ENCODE results near the gene MORN4.

The MORN4 gene

GRCh38 chr10:97623277-97623676 lies 10.0 kb downstream of the MORN4 start:
- POLR2A ChIA-PET, result no interaction called here
- Histone ChIP-seq H3K36me3 (ENCODE audit: control insufficient read depth in 2 of 2, insufficient read depth in 1 of 2, low read length in 2 of 2) (peaks cover 0 to 3% of the 10 kb centered on the region in 2 experiments; a peak in 2 of 3 replicates), H3K27ac (ENCODE audit: extremely low read depth, low read depth, low read length) (no peak overlapping the region), H3K9me3 (ENCODE audit: control insufficient read depth, insufficient read depth, low read depth, low read length) (no peaks in the 10 kb centered on the region), H3K4me1 (ENCODE audit: control insufficient read depth, insufficient read depth, low read length) (no peaks in the 10 kb centered on the region), H3K4me3 (ENCODE audit: low read depth, low read length) (no peak overlapping the region)
- TF ChIP-seq SP3 (tag by site-specific recombination; IDR thresholded peaks at IDR 0.05), result no peak
- no peak for TF ChIP-seq ZNF16 (tag by site-specific recombination; IDR thresholded peaks at IDR 0.05; ENCODE audit: low read depth)
- no peak for TF ChIP-seq OVOL3 (tag by site-specific recombination; IDR thresholded peaks at IDR 0.05)
- no peak for TF ChIP-seq ZNF133 (tag by site-specific recombination; IDR thresholded peaks at IDR 0.05)
- no peak for TF ChIP-seq ZNF768 (tag by site-specific recombination; IDR thresholded peaks at IDR 0.05)
- TF ChIP-seq ZNF394 (tag by site-specific recombination; IDR thresholded peaks at IDR 0.05; ENCODE audit: borderline replicate concordance), result no peak
- no peak for TF ChIP-seq ZNF692 (tag by site-specific recombination; IDR thresholded peaks at IDR 0.05)
- TF ChIP-seq ZNF302 (tag by site-specific recombination; IDR thresholded peaks at IDR 0.05; ENCODE audit: low read depth), result no peak
- TF ChIP-seq CTCF (tag by site-specific recombination; IDR thresholded peaks at IDR 0.05), result no peak
- no peak for TF ChIP-seq SP7 (tag by site-specific recombination; IDR thresholded peaks at IDR 0.05)
- no peak for TF ChIP-seq HIC1 (tag by site-specific recombination; IDR thresholded peaks at IDR 0.05)
- TF ChIP-seq PBX3 (CRISPR knock-in tag; IDR thresholded peaks at IDR 0.05), result no peak
- TF ChIP-seq MYNN (tag by site-specific recombination; IDR thresholded peaks at IDR 0.05; ENCODE audit: borderline replicate concordance), result no peak
- no peak for TF ChIP-seq EGR2 (tag by site-specific recombination; IDR thresholded peaks at IDR 0.05; ENCODE audit: low read depth)
- TF ChIP-seq ZNF473 (tag by site-specific recombination; IDR thresholded peaks at IDR 0.05), result no peak
- TF ChIP-seq RBAK (tag by site-specific recombination; IDR thresholded peaks at IDR 0.05), result no peak
- TF ChIP-seq ZFP3 (tag by site-specific recombination; IDR thresholded peaks at IDR 0.05; ENCODE audit: low read depth), result no peak
- CTCF ChIA-PET, result interaction anchor here (0.9 to 1.1 kb wide), 4 partner anchors 10 to 86 kb away, joined by 3 to 4 read pairs (median 3); no protein-coding TSS in a partner anchor

GRCh38 chr10:97618733-97619132 lies 14.6 kb downstream of the MORN4 start:
- POLR2A ChIA-PET, result interaction anchor here (0.9 kb wide), 1 partner anchor 23 kb away, joined by 4 read pairs; no protein-coding TSS in a partner anchor
- H3K36me3 ChIP-seq (ENCODE audit: control insufficient read depth in 2 of 2, insufficient read depth in 1 of 2, low read length in 2 of 2), result peaks cover 0 to 10% of the 10 kb centered on the region in 2 experiments; a peak in 2 of 3 replicates
- H3K9me3 ChIP-seq (ENCODE audit: control insufficient read depth, insufficient read depth, low read depth, low read length), result no peaks in the 10 kb centered on the region
- no peak overlapping the region for H3K27ac ChIP-seq (ENCODE audit: extremely low read depth, low read depth, low read length)
- CTCF ChIA-PET, result interaction anchor here (8.1 kb wide), 1 partner anchor 46 kb away, joined by 78 read pairs; the partner anchor contains the start of gene ANKRD2
- H3K4me3 ChIP-seq (ENCODE audit: low read depth, low read length), result no peak overlapping the region
- H3K4me1 ChIP-seq (ENCODE audit: control insufficient read depth, insufficient read depth, low read length), result no peaks in the 10 kb centered on the region
- TF ChIP-seq ZIC2 (tag by site-specific recombination; IDR thresholded peaks at IDR 0.05) (no peak), ZNF37A (tag by site-specific recombination; IDR thresholded peaks at IDR 0.05) (no peak), ZNF747 (tag by site-specific recombination; IDR thresholded peaks at IDR 0.05) (no peak), GFI1B (tag by site-specific recombination; IDR thresholded peaks at IDR 0.05) (no peak), ZBTB10 (tag by site-specific recombination; IDR thresholded peaks at IDR 0.05) (no peak), CTCF (tag by site-specific recombination; IDR thresholded peaks at IDR 0.05) (no peak), ZNF791 (tag by site-specific recombination; IDR thresholded peaks at IDR 0.05) (no peak), ZNF169 (tag by site-specific recombination; IDR thresholded peaks at IDR 0.05) (no peak), TRIM28 (IDR thresholded peaks at IDR 0.05; ENCODE audit: borderline replicate concordance, low read length) (no peak)
